ENCODE measurements around the gene PI4K2A. TPM values are rescaled to one million over a fixed set of nuclear protein-coding genes. Genes with fewer than 3 reads are reported as not detected.

Gene PI4K2A
- total RNA-seq, 1 donor from 2014 or later, result 11.9 TPM

DNA sequence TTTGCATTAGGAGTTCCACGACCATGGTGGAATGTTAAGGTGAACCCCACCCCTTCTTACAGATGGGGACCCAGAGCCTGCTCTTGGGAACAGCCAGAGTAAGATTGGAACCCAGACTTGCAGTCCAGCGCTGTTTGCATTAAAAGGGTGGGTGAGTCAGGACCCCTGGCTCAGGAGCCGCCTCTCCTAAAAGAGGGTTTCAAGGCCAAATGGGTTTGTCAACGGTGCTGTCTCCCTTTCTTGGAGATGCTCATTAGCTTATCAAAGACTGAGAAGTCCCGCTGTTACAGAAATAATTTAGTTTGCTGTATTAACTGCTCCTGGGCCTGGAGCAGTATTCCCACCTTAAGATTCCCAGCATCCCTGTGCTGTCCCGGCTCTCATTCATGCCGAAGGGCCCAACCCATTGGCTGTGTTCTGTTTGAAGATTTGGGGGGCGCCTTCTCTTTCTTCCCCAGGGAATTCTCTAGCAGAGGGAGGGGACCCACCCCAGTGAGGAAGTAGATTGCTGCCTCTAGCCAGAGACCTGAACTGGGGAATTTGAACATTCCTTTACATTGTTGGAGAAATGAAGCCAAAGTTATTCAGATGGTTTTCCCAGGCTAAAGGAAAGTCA, 74.9 kb downstream of the PI4K2A start:
- H3K4me1 Mint-ChIP-seq, result peaks cover 45% of the 10 kb centered on the region
- Histone ChIP-seq H3K4me3 (peak overlapping the region; percentile 58), H3K9ac (no peak overlapping the region)

DNA sequence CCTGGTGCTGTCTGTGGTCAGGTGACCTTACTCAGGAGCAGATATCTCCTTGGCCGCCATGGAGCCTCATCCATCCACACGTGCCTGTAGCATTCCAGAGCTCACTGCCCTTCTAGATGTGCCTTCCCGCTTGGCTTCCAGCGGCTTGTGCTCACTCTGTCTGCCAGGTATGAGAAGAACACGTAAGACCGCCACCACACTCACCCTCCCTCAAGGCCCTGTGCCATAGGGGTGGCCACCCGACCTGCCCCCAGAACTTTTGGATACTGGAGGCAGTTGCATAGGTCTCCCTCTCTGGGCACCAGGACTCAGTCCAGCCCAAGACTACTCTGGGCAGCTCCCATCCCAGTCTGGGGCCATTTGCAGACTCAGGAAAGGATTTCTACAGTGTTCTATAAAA, 77.2 kb downstream of the PI4K2A start:
- Histone ChIP-seq H3K4me3 (no peak overlapping the region), H3K9me3 (ENCODE audit: low read depth) (no peaks in the 10 kb centered on the region), H2AFZ (replicated peaks) (no peak overlapping the region), H3K79me2 (ENCODE audit: low read depth) (peaks cover 26% of the 10 kb centered on the region), H3K27me3 (no peaks in the 10 kb centered on the region), H3K4me2 (no peak overlapping the region), H4K20me1 (ENCODE audit: low read depth) (peaks cover 14% of the 10 kb centered on the region), H3K4me1 (peaks cover 47% of the 10 kb centered on the region), H3K9ac (no peak overlapping the region), H3K27ac (peak overlapping the region; percentile 73), H3K36me3 (no peaks in the 10 kb centered on the region), H3F3A (ENCODE audit: low read depth) (peaks cover 49% of the 10 kb centered on the region)
- H3K9me3 Mint-ChIP-seq, result no peaks in the 10 kb centered on the region
- TF ChIP-seq, protein P1, sequence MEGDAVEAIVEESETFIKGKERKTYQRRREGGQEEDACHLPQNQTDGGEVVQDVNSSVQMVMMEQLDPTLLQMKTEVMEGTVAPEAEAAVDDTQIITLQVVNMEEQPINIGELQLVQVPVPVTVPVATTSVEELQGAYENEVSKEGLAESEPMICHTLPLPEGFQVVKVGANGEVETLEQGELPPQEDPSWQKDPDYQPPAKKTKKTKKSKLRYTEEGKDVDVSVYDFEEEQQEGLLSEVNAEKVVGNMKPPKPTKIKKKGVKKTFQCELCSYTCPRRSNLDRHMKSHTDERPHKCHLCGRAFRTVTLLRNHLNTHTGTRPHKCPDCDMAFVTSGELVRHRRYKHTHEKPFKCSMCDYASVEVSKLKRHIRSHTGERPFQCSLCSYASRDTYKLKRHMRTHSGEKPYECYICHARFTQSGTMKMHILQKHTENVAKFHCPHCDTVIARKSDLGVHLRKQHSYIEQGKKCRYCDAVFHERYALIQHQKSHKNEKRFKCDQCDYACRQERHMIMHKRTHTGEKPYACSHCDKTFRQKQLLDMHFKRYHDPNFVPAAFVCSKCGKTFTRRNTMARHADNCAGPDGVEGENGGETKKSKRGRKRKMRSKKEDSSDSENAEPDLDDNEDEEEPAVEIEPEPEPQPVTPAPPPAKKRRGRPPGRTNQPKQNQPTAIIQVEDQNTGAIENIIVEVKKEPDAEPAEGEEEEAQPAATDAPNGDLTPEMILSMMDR (IDR thresholded peaks at IDR 0.05), result no peak
- TF ChIP-seq EZH2phosphoT487 (IDR thresholded peaks at IDR 0.05), result no peak
- TF ChIP-seq EZH2 (IDR thresholded peaks at IDR 0.05), result no peak
- H3K36me3 Mint-ChIP-seq, result peaks cover 1% of the 10 kb centered on the region
- peaks cover 41% of the 10 kb centered on the region for H3K4me1 Mint-ChIP-seq
- no peak overlapping the region for H3K4me3 Mint-ChIP-seq
- H3K27me3 Mint-ChIP-seq (ENCODE audit: insufficient read depth, low read depth), result peaks cover 2% of the 10 kb centered on the region
- H3K27ac Mint-ChIP-seq, result no peak overlapping the region
- no peak for DNase-seq (ENCODE audit: low spot score)

More for the DNA sequence above, 74.9 kb downstream of the PI4K2A start:
- H3K36me3 Mint-ChIP-seq, result peaks cover 1% of the 10 kb centered on the region
- H4K20me1 ChIP-seq (ENCODE audit: low read depth), result peaks cover 14% of the 10 kb centered on the region
- H3K27ac Mint-ChIP-seq, result no peak overlapping the region
- peaks cover 3% of the 10 kb centered on the region for H3K27me3 Mint-ChIP-seq (ENCODE audit: insufficient read depth, low read depth)
- peak overlapping the region; percentile 87 for H3K4me2 ChIP-seq
- peak overlapping the region; percentile 73 for H2AFZ ChIP-seq (replicated peaks)
- TF ChIP-seq EZH2 (IDR thresholded peaks at IDR 0.05) (no peak), EZH2phosphoT487 (IDR thresholded peaks at IDR 0.05) (no peak)
- TF ChIP-seq, protein P1 (IDR thresholded peaks at IDR 0.05), result no peak
- peaks cover 53% of the 10 kb centered on the region for H3F3A ChIP-seq (ENCODE audit: low read depth)
- H3K4me1 ChIP-seq, result peaks cover 47% of the 10 kb centered on the region
- H3K27me3 ChIP-seq, result no peaks in the 10 kb centered on the region
- H3K4me3 Mint-ChIP-seq, result peak overlapping the region; percentile 98
- peak; percentile 25 for DNase-seq (ENCODE audit: low spot score)
- peaks cover 26% of the 10 kb centered on the region for H3K79me2 ChIP-seq (ENCODE audit: low read depth)
- H3K9me3 Mint-ChIP-seq, result no peaks in the 10 kb centered on the region
- no peaks in the 10 kb centered on the region for H3K36me3 ChIP-seq
- H3K27ac ChIP-seq, result no peak overlapping the region
- no peaks in the 10 kb centered on the region for H3K9me3 ChIP-seq (ENCODE audit: low read depth)

- Mint-ChIP-seq H3K27ac (peak overlapping the region; percentile 33), H3K4me3 (no peak overlapping the region), H3K27me3 (ENCODE audit: insufficient read depth, low read depth) (peaks cover 2% of the 10 kb centered on the region), H3K9me3 (no peaks in the 10 kb centered on the region), H3K4me1 (peaks cover 36% of the 10 kb centered on the region), H3K36me3 (peaks cover 1% of the 10 kb centered on the region)
- peaks cover 41% of the 10 kb centered on the region for H3K4me1 ChIP-seq
- no peak overlapping the region for H3K4me3 ChIP-seq
- no peaks in the 10 kb centered on the region for H3K36me3 ChIP-seq
- H3K9me3 ChIP-seq (ENCODE audit: low read depth), result no peaks in the 10 kb centered on the region
- H3K9ac ChIP-seq, result no peak overlapping the region
- peak overlapping the region; percentile 60 for H3K4me2 ChIP-seq
- H3K27ac ChIP-seq, result peak overlapping the region; percentile 73
- H2AFZ ChIP-seq (replicated peaks), result peak overlapping the region; percentile 31
- DNase-seq (ENCODE audit: low spot score), result peak; percentile 70
- no peaks in the 10 kb centered on the region for H3K27me3 ChIP-seq
- H4K20me1 ChIP-seq (ENCODE audit: low read depth), result peaks cover 14% of the 10 kb centered on the region
- H3F3A ChIP-seq (ENCODE audit: low read depth), result peaks cover 45% of the 10 kb centered on the region
- TF ChIP-seq, protein P1 (IDR thresholded peaks at IDR 0.05), result no peak
- TF ChIP-seq EZH2phosphoT487 (IDR thresholded peaks at IDR 0.05), result no peak
- no peak for TF ChIP-seq EZH2 (IDR thresholded peaks at IDR 0.05)
- peaks cover 26% of the 10 kb centered on the region for H3K79me2 ChIP-seq (ENCODE audit: low read depth)
Measured at GRCh38 chr10:97718178-97718577, 77.7 kb downstream of the PI4K2A start.

Data from neural progenitor cell (in vitro differentiated cells).